Raji (cell line): ENCODE data around the gene ADGRG6.

Experiments
- POLR2A ChIP-seq: IDR thresholded peaks from 2 replicates; pipeline ENCODE4 v1.6.1; 2011; ENCODE audit warnings: low read depth, low read length, control low read depth; ENCODE audit not compliant: insufficient read depth

ADGRG6 gene

GRCh38 chr6:142328070-142328469 lies 26.3 kb downstream of the ADGRG6 start:
- TF ChIP-seq POLR2A: no peak

GRCh38 chr6:142329486-142330113 lies 27.8 kb downstream of the ADGRG6 start:
- TF ChIP-seq POLR2A: no peak

GRCh38 chr6:142331075-142331551 lies 29.3 kb downstream of the ADGRG6 start:
- TF ChIP-seq POLR2A: no peak

GRCh38 chr6:142331601-142332000 lies 29.8 kb downstream of the ADGRG6 start:
- TF ChIP-seq POLR2A: no peak

GRCh38 chr6:142332393-142333098 lies 30.7 kb downstream of the ADGRG6 start:
- TF ChIP-seq POLR2A: no peak

- no peak for TF ChIP-seq POLR2A
Observed at GRCh38 chr6:142333431-142333830, 31.6 kb downstream of the ADGRG6 start.

GRCh38 chr6:142334294-142334693 lies 32.5 kb downstream of the ADGRG6 start:
- TF ChIP-seq POLR2A: no peak

- TF ChIP-seq POLR2A: no peak
Observed at GRCh38 chr6:142335415-142335814, 33.6 kb downstream of the ADGRG6 start.

- no peak for TF ChIP-seq POLR2A
Observed at GRCh38 chr6:142336183-142336582, 34.4 kb downstream of the ADGRG6 start.

- TF ChIP-seq POLR2A: no peak
Observed at GRCh38 chr6:142336787-142337186, 35.0 kb downstream of the ADGRG6 start.

GRCh38 chr6:142339113-142339512 lies 37.3 kb downstream of the ADGRG6 start:
- TF ChIP-seq POLR2A: no peak

GRCh38 chr6:142339968-142340658 lies 38.3 kb downstream of the ADGRG6 start:
- no peak for TF ChIP-seq POLR2A

GRCh38 chr6:142341855-142342330 lies 40.1 kb downstream of the ADGRG6 start:
- TF ChIP-seq POLR2A: no peak

- TF ChIP-seq POLR2A: no peak
Observed at GRCh38 chr6:142342986-142343385, 41.2 kb downstream of the ADGRG6 start.

- no peak for TF ChIP-seq POLR2A
Observed at GRCh38 chr6:142343938-142344337, 42.1 kb downstream of the ADGRG6 start.

- TF ChIP-seq POLR2A: no peak
Observed at GRCh38 chr6:142345261-142345660, 43.5 kb downstream of the ADGRG6 start.
